ENCODE data around the gene TMEM63A.

TMEM63A gene

GRCh38 chr1:225921734-225922709 is 39.8 kb upstream of the TMEM63A start:
- H3K4me1 ChIP-seq (ENCODE audit: control insufficient read depth, insufficient read depth, low read length, poor library complexity, severe bottlenecking), result peaks cover 17% of the 10 kb centered on the region
- no peak overlapping the region for H3K4me3 ChIP-seq (ENCODE audit: insufficient read depth, low read depth, low read length, poor library complexity, severe bottlenecking)
- H3K27me3 ChIP-seq (replicated peaks; ENCODE audit: control insufficient read depth, insufficient read depth, low read length, poor library complexity, severe bottlenecking), result no peaks in the 10 kb centered on the region
- no peaks in the 10 kb centered on the region for H3K9me3 ChIP-seq (ENCODE audit: control insufficient read depth, low read length)
- no peak overlapping the region for H3K27ac ChIP-seq (ENCODE audit: insufficient read depth, low read length, poor library complexity, severe bottlenecking)
- no peak for DNase-seq
- H3K36me3 ChIP-seq (ENCODE audit: control insufficient read depth, insufficient read depth, low read length), result peaks cover 26% of the 10 kb centered on the region

DNA sequence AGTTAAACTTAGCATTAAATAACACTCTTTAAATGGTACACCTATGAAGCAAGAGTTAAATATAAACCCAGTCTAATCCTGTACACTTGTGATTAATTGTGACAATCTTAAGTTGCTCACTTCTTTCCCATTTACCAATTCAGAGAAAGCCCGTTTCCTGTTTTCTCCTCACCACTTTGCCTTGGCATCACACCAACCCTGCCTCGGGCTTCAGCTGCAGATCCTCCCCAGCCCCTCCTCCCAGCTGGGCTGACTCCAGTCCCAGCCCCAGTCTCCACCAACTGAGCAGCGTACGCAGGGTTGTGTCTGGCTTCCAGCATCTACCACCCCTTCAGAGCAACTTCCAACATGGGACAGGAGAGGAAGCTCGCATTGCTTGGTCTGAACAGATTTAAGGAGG is 37.7 kb upstream of the TMEM63A start:
- Histone ChIP-seq H3K27ac (ENCODE audit: insufficient read depth, low read length, poor library complexity, severe bottlenecking) (no peak overlapping the region), H3K36me3 (ENCODE audit: control insufficient read depth, insufficient read depth, low read length) (peaks cover 26% of the 10 kb centered on the region), H3K27me3 (replicated peaks; ENCODE audit: control insufficient read depth, insufficient read depth, low read length, poor library complexity, severe bottlenecking) (no peaks in the 10 kb centered on the region), H3K4me3 (ENCODE audit: insufficient read depth, low read depth, low read length, poor library complexity, severe bottlenecking) (no peak overlapping the region), H3K9me3 (ENCODE audit: control insufficient read depth, low read length) (no peaks in the 10 kb centered on the region), H3K4me1 (ENCODE audit: control insufficient read depth, insufficient read depth, low read length, poor library complexity, severe bottlenecking) (peaks cover 17% of the 10 kb centered on the region)
- no peak for DNase-seq

- DNase-seq, result no peak
These were observed 36.1 kb upstream of the TMEM63A start for GRCh38 chr1:225918280-225918679.

DNA sequence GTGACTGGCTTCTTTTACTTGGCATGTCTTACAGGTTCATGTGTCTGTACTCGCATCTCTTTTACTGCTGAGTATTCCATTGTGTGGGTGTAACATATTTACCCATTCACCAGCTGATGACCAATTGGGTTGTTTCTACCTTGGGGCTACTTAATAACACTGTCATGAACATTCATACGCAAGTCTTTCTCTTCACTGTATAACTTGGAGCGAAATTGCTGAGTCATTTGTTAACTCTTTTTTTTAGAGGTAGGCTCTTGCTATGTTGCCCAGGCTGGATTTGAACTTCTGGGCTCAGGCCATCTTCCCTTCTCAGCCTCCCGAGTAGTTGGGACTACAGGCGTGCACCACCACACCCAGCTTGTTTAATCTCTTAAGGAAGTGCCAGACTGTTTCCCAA is 35.4 kb upstream of the TMEM63A start:
- peaks cover 3% of the 10 kb centered on the region for H3K4me1 ChIP-seq (ENCODE audit: control insufficient read depth, insufficient read depth, low read length, poor library complexity, severe bottlenecking)
- no peak overlapping the region for H3K27ac ChIP-seq (ENCODE audit: insufficient read depth, low read length, poor library complexity, severe bottlenecking)
- no peak overlapping the region for H3K4me3 ChIP-seq (ENCODE audit: insufficient read depth, low read depth, low read length, poor library complexity, severe bottlenecking)
- no peak for DNase-seq
- no peaks in the 10 kb centered on the region for H3K27me3 ChIP-seq (replicated peaks; ENCODE audit: control insufficient read depth, insufficient read depth, low read length, poor library complexity, severe bottlenecking)
- H3K36me3 ChIP-seq (ENCODE audit: control insufficient read depth, insufficient read depth, low read length), result peaks cover 26% of the 10 kb centered on the region
- no peaks in the 10 kb centered on the region for H3K9me3 ChIP-seq (ENCODE audit: control insufficient read depth, low read length)

More at GRCh38 chr1:225918280-225918679, 36.1 kb upstream of the TMEM63A start:
- H3K4me3 ChIP-seq (ENCODE audit: insufficient read depth, low read depth, low read length, poor library complexity, severe bottlenecking), result no peak overlapping the region
- no peak overlapping the region for H3K27ac ChIP-seq (ENCODE audit: insufficient read depth, low read length, poor library complexity, severe bottlenecking)
- H3K27me3 ChIP-seq (replicated peaks; ENCODE audit: control insufficient read depth, insufficient read depth, low read length, poor library complexity, severe bottlenecking), result no peaks in the 10 kb centered on the region
- H3K4me1 ChIP-seq (ENCODE audit: control insufficient read depth, insufficient read depth, low read length, poor library complexity, severe bottlenecking), result peaks cover 10% of the 10 kb centered on the region
- no peaks in the 10 kb centered on the region for H3K9me3 ChIP-seq (ENCODE audit: control insufficient read depth, low read length)
- H3K36me3 ChIP-seq (ENCODE audit: control insufficient read depth, insufficient read depth, low read length), result peaks cover 26% of the 10 kb centered on the region

DNA sequence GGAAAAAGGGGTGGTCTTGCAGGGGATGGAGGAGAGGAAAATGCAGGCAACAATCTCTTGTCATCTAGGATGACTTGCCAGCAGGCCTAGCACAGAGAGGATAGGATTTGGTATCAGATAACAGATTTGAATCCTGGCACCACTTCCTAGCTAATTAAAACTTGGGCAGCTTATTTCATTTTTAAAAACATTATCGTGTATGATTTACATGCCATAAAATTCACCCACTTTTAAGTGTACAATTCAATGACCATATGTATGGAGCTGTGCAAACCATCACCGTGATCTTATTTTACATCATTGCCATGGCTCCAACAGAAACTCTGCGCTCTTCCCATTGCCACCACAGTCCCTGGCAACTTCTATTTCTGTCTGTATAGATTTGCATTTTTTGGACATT is 34.9 kb upstream of the TMEM63A start:
- Histone ChIP-seq H3K9me3 (ENCODE audit: control insufficient read depth, low read length) (no peaks in the 10 kb centered on the region), H3K27me3 (replicated peaks; ENCODE audit: control insufficient read depth, insufficient read depth, low read length, poor library complexity, severe bottlenecking) (no peaks in the 10 kb centered on the region), H3K36me3 (ENCODE audit: control insufficient read depth, insufficient read depth, low read length) (peaks cover 22% of the 10 kb centered on the region), H3K4me3 (ENCODE audit: insufficient read depth, low read depth, low read length, poor library complexity, severe bottlenecking) (no peak overlapping the region), H3K27ac (ENCODE audit: insufficient read depth, low read length, poor library complexity, severe bottlenecking) (no peak overlapping the region), H3K4me1 (ENCODE audit: control insufficient read depth, insufficient read depth, low read length, poor library complexity, severe bottlenecking) (no peaks in the 10 kb centered on the region)
- DNase-seq, result no peak

- no peak for DNase-seq
- H3K9me3 ChIP-seq (ENCODE audit: control insufficient read depth, low read length), result no peaks in the 10 kb centered on the region
- H3K4me1 ChIP-seq (ENCODE audit: control insufficient read depth, insufficient read depth, low read length, poor library complexity, severe bottlenecking), result no peaks in the 10 kb centered on the region
- H3K4me3 ChIP-seq (ENCODE audit: insufficient read depth, low read depth, low read length, poor library complexity, severe bottlenecking), result no peak overlapping the region
- no peak overlapping the region for H3K27ac ChIP-seq (ENCODE audit: insufficient read depth, low read length, poor library complexity, severe bottlenecking)
- H3K27me3 ChIP-seq (replicated peaks; ENCODE audit: control insufficient read depth, insufficient read depth, low read length, poor library complexity, severe bottlenecking), result no peaks in the 10 kb centered on the region
- peaks cover 7% of the 10 kb centered on the region for H3K36me3 ChIP-seq (ENCODE audit: control insufficient read depth, insufficient read depth, low read length)
These were observed 33.4 kb upstream of the TMEM63A start for GRCh38 chr1:225915538-225915991.

DNA sequence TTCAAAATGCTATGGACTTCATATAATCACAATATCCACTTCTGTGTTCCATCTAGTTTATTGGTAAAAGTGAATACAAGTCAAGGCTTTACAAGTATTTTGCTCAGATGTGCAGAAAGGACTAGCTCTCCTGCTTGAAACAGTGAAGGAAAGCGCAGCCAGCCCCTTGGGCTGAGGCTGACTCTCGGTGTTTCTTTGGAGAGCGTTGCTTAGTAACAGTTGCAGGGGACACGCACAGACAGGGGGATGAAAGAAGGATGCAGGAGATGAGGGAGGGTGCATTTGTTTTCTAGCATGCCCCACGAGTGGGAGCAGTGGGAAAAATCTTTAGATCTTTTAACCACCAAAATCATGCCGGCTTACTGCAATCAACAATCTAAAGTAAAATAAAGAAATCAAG is 32.8 kb upstream of the TMEM63A start:
- DNase-seq, result no peak
- Histone ChIP-seq H3K4me3 (ENCODE audit: insufficient read depth, low read depth, low read length, poor library complexity, severe bottlenecking) (no peak overlapping the region), H3K27ac (ENCODE audit: insufficient read depth, low read length, poor library complexity, severe bottlenecking) (no peak overlapping the region), H3K27me3 (replicated peaks; ENCODE audit: control insufficient read depth, insufficient read depth, low read length, poor library complexity, severe bottlenecking) (no peaks in the 10 kb centered on the region), H3K36me3 (ENCODE audit: control insufficient read depth, insufficient read depth, low read length) (peaks cover 4% of the 10 kb centered on the region), H3K9me3 (ENCODE audit: control insufficient read depth, low read length) (no peaks in the 10 kb centered on the region), H3K4me1 (ENCODE audit: control insufficient read depth, insufficient read depth, low read length, poor library complexity, severe bottlenecking) (no peaks in the 10 kb centered on the region)

DNA sequence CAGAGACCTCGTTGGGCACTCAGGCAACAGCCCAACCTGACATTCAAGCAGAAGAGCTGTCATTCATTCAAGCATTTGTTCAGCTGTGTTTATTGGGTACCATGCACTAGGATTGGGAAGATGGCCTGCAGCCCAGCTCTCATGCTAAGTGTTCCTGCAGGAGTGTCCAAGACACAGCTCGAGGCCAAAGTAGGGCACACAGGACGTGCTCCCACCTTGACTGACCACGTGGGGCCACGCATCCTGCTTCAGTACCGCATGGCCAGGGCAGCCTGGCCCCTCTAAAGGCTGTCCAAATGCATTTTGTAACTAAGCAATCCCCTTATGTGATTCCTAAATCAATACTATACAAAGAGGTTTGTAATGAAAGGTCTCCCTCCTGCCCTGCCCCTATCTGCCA is 32.2 kb upstream of the TMEM63A start:
- DNase-seq, result no peak
- Histone ChIP-seq H3K36me3 (ENCODE audit: control insufficient read depth, insufficient read depth, low read length) (no peaks in the 10 kb centered on the region), H3K4me3 (ENCODE audit: insufficient read depth, low read depth, low read length, poor library complexity, severe bottlenecking) (no peak overlapping the region), H3K9me3 (ENCODE audit: control insufficient read depth, low read length) (no peaks in the 10 kb centered on the region), H3K4me1 (ENCODE audit: control insufficient read depth, insufficient read depth, low read length, poor library complexity, severe bottlenecking) (no peaks in the 10 kb centered on the region), H3K27ac (ENCODE audit: insufficient read depth, low read length, poor library complexity, severe bottlenecking) (no peak overlapping the region), H3K27me3 (replicated peaks; ENCODE audit: control insufficient read depth, insufficient read depth, low read length, poor library complexity, severe bottlenecking) (no peaks in the 10 kb centered on the region)

- H3K36me3 ChIP-seq (ENCODE audit: control insufficient read depth, insufficient read depth, low read length), result no peaks in the 10 kb centered on the region
- no peak overlapping the region for H3K27ac ChIP-seq (ENCODE audit: insufficient read depth, low read length, poor library complexity, severe bottlenecking)
- H3K9me3 ChIP-seq (ENCODE audit: control insufficient read depth, low read length), result no peaks in the 10 kb centered on the region
- peak; percentile 42 to 62 (median 48) for DNase-seq
- no peak overlapping the region for H3K4me3 ChIP-seq (ENCODE audit: insufficient read depth, low read depth, low read length, poor library complexity, severe bottlenecking)
- no peaks in the 10 kb centered on the region for H3K27me3 ChIP-seq (replicated peaks; ENCODE audit: control insufficient read depth, insufficient read depth, low read length, poor library complexity, severe bottlenecking)
- H3K4me1 ChIP-seq (ENCODE audit: control insufficient read depth, insufficient read depth, low read length, poor library complexity, severe bottlenecking), result no peaks in the 10 kb centered on the region
These were observed 29.3 kb upstream of the TMEM63A start for GRCh38 chr1:225911191-225912130.
